HTERT RPE-1 (cell line): ENCODE data around the gene SPAG17.
"Not testable (repeated sequence)": the region's sequence is repeated elsewhere in the genome, so short reads cannot be mapped to it uniquely, and the experiment has no call there.

Source experiments
- in situ Hi-C: fragments of 300-500 bp; cut with MboI; formaldehyde crosslinking; loops from 4 replicates; pipeline ENCODE4 v1.14.3; 2020; ENCODE audit warnings: low sequenced_read_pairs

SPAG17 gene

GRCh38 chr1:117985973-117986372 lies 199.1 kb downstream of the SPAG17 start:
- in situ Hi-C loops, result no loop called here

GRCh38 chr1:117985239-117985638 lies 199.8 kb downstream of the SPAG17 start:
- in situ Hi-C loops, result no loop called here

GRCh38 chr1:117981455-117982192 lies 203.4 kb downstream of the SPAG17 start:
- in situ Hi-C loops, result no loop called here

GRCh38 chr1:117976381-117976780 lies 208.6 kb downstream of the SPAG17 start:
- in situ Hi-C loops, result no loop called here

GRCh38 chr1:117971777-117972176 lies 213.3 kb downstream of the SPAG17 start:
- in situ Hi-C loops, result no loop called here

GRCh38 chr1:117970252-117970651 lies 214.8 kb downstream of the SPAG17 start:
- in situ Hi-C loops, result no loop called here

DNA sequence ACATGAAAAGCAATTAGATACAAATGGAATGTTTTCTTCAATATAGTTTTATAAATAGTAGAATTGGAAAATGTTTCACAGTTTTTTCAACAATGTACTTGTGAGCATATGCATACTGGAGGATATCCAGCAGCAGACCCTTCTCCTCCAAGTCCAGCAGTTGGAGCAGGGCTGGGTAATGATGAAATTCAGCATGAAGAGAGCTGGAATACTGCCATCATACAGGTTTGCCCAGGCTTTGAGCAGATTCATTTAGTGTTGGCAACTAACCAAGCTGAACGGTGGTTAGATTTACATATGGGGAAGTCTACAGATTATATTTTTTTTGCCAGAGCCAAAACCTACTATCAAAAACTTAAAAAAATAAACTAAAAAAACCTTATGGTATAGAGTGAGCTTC lies 217.1 kb downstream of the SPAG17 start:
- in situ Hi-C loops, result no loop called here

- in situ Hi-C loops, result no loop called here
Observed at GRCh38 chr1:117967477-117967876, 217.6 kb downstream of the SPAG17 start.

- in situ Hi-C loops, result no loop called here
Observed at GRCh38 chr1:117964290-117965038, 220.6 kb downstream of the SPAG17 start.

- in situ Hi-C loops, result no loop called here
Observed at GRCh38 chr1:117959364-117959763, 225.7 kb downstream of the SPAG17 start.

DNA sequence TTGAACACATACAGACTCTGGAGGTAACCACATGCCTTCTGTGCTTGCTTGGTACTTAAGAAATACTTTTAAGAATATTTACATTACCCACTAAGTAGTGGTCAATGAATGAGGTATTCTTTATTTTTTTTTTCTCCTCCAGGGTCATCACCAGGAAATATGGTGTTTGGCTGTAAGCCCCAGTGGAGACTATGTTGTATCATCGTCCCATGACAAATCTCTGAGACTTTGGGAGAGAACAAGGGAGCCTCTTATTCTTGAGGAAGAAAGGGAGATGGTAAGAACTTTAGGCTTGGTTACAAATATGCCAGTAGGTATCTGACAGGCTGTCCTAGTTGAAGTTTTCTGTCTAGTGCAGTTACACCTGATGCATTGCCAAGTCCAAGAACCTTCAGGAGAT lies 232.6 kb downstream of the SPAG17 start:
- in situ Hi-C loops, result no loop called here

GRCh38 chr1:117942293-117942692 lies 242.7 kb downstream of the SPAG17 start:
- in situ Hi-C loops, result no loop called here

DNA sequence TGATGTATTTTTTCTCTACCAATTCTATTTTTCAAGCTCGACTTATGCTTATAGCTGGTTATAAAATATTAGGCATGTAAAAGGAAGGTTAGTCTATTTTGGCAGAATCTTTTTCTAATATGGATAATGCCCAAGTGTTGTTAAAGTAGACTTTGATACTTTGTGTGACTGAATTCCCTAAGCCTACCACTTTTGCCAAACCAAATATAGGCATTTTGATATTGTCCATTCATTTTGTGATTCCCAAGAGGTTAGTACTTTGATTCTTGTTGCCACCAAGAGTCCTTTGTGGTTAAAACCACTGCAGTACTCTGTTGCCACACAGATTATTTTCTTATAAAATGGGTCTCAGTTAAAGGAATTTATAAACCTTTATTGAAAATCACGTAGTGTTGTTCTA lies 251.3 kb downstream of the SPAG17 start:
- in situ Hi-C loops, result no loop called here

GRCh38 chr1:117932576-117932975 lies 252.5 kb downstream of the SPAG17 start:
- in situ Hi-C loops, result no loop called here

DNA sequence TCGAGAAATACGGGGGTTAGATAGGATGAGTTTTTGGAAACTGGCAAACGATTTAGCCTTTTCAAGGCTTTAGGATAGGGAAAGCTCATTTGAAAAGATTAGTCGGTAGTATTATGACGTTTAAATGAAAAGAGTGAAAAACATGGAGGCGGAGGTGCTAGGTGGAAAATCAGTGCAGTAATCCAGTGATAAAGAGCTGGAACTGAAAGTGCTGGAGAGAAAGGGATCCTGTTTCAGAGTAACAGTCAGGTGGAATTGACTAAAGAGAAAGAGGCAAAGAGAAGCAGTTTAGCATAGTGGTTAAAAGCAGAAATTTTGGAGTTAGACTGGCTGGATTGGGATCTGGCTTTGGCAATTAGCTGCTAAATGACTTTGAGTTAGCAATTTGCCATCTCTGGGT lies 254.5 kb downstream of the SPAG17 start:
- in situ Hi-C loops, result no loop called here

DNA sequence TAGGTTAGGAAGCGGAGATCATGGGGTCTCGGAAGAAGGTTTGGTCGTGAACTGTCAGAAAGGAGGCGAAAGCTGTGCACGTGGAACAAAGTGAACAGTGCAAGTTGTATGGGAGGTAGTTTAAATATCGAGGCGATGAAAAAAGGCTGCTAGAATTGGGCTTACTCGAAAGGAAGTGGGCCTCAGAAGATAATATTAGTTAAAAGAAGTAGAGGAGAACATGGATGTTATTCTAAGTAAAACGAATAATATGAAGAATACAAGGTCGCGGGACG lies 254.9 kb downstream of the SPAG17 start:
- in situ Hi-C loops, result no loop called here

DNA sequence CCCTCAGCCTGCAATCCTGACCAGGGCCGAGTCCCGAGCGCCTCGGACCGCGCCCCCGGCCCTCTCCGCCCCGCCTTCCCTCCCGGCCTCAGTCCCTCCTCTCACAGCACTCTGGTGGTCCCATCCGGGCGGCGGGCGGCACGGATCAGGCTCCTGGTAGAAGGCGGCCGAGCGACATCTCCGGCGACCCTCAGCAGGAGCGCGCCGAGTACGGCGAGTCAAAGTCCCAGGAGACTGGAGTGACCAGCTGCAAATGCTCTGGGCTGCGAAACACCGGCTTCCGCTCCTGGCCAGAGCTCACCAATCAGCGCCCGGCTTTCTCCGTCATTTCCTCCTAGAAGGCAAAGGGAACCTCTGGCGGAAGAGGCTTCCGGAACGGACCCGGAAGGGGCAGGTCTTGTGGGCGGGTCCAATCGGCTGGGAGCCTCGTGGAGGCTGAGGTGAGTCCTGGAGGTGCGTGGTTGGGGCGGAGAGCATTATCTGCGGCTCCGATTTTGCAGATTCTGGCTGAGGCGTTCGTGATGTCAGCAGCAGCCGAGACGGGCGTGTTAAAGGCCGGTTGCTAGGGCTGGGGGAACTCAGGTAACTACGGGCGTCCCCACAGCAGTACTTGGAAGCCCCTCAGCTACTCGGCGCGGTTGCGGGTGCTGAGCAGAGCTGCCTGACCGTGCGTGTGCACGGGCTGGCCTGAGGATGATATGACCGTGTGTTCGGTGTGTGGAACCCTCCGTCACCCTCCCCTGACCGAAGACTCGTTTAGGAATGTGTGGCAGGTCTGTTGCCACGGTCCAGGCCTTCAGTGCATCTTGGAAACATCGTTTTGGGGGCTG lies 255.5 kb downstream of the SPAG17 start, which contains the start of the genes GDAP2 and WDR3:
TSS of gene GDAP2 (minus strand) at position 279 of the 830 bp plus-strand sequence. CDS start 9,264 bp downstream, outside the sequence.
TSS of gene WDR3 (plus strand) at position 397 of the 830 bp plus-strand sequence. CDS start 3,581 bp downstream, outside the sequence.
- in situ Hi-C loops, result no loop called here

DNA sequence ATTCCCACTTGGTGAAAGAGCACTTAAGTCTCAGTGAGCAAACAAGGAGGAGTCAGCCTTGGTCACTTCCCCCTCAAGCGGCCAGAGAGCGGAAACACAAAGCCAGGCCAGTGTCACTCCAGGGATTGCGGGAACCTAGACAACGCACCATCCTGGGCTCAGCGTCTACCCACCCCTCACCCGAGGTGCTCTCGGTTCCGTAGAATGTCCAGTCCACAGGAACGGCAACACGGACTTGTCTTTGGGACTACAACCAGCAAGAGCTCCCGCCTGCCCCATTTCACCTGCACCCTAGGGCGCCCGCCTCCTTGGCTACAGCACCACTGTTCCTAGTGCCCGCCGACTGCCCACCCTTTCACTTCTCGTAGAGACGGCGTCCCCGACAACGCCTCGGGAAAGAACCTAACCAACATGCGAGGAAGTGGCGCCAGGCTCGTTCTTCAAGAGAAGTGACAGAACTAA lies 256.1 kb downstream of the SPAG17 start:
- in situ Hi-C loops, result no loop called here

GRCh38 chr1:117925981-117926380 lies 259.0 kb downstream of the SPAG17 start:
- in situ Hi-C loops, result no loop called here

DNA sequence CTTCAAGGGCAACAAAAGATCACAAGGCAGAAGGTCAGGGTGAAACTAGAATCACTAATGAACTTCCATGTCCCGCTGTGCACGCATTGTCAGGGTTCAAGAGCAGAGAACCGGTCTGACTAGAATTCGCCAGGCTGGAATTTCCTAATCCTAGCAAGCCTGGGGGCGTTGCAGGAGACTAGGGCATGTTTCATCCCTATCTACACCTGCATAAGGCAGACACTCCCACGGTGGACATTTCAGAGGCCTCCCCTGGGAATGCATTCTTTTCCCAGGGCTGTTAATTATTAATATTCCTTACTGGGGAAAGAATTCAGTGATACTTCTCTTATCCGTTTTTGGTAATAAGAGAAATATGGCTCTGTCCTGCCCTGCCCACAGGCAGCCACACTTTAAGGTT lies 262.3 kb downstream of the SPAG17 start:
- in situ Hi-C loops, result not testable (repeated sequence)

- in situ Hi-C loops, result no loop called here
Observed at GRCh38 chr1:117921991-117922390, 263.0 kb downstream of the SPAG17 start.
